Measurements from ENCODE around the gene NLRP9.

- TF ChIP-seq MZF1 (CRISPR knock-in tag; IDR thresholded peaks at IDR 0.05; ENCODE audit: borderline replicate concordance) (no peak), ZFX (CRISPR knock-in tag; IDR thresholded peaks at IDR 0.05; ENCODE audit: low read depth) (no peak), NR1H2 (CRISPR knock-in tag; IDR thresholded peaks at IDR 0.05; ENCODE audit: borderline replicate concordance, low read depth) (no peak), CTCF (CRISPR knock-in tag; IDR thresholded peaks at IDR 0.05) (0 out of 2 replicates have a peak, but pooled peaks have one; percentile 6), PITX1 (CRISPR knock-in tag; IDR thresholded peaks at IDR 0.05) (no peak), ZMYM3 (CRISPR knock-in tag; IDR thresholded peaks at IDR 0.05) (no peak), NFRKB (IDR thresholded peaks at IDR 0.05) (no peak), ZNF720 (CRISPR knock-in tag; IDR thresholded peaks at IDR 0.05) (no peak)
- TF ChIP-seq, protein P1, sequence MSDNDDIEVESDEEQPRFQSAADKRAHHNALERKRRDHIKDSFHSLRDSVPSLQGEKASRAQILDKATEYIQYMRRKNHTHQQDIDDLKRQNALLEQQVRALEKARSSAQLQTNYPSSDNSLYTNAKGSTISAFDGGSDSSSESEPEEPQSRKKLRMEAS (IDR thresholded peaks at IDR 0.05) = no peak
Measured at GRCh38 chr19:55694241-55694655, 44.0 kb downstream of the NLRP9 start.
